Peyer's patch (tissue), 4 donors: ENCODE results near the gene UNKL.

Experiments used
- POLR2A ChIP-seq, 2 donors: fragments of 450-650 bp; IDR thresholded peaks; one replicate each; pipeline ENCODE4 v1.5.1; 2017; ENCODE audit warnings: antibody characterized with exemption in 2 of 2, mild to moderate bottlenecking in 2 of 2, moderate library complexity in 2 of 2
- TF ChIP-seq, protein P1 (sequence below), 6 experiments: fragments of 450-650 bp in 4 of 6; fragments of 200-600 bp in 2 of 6; sonication (generic) in 1 of 6; IDR thresholded peaks; one replicate each; pipeline ENCODE4 v1.5.1; 2017 to 2019; ENCODE audit warnings: antibody characterized with exemption in 6 of 6, mild to moderate bottlenecking in 3 of 6, moderate library complexity in 1 of 6

- TF ChIP-seq, protein P1, sequence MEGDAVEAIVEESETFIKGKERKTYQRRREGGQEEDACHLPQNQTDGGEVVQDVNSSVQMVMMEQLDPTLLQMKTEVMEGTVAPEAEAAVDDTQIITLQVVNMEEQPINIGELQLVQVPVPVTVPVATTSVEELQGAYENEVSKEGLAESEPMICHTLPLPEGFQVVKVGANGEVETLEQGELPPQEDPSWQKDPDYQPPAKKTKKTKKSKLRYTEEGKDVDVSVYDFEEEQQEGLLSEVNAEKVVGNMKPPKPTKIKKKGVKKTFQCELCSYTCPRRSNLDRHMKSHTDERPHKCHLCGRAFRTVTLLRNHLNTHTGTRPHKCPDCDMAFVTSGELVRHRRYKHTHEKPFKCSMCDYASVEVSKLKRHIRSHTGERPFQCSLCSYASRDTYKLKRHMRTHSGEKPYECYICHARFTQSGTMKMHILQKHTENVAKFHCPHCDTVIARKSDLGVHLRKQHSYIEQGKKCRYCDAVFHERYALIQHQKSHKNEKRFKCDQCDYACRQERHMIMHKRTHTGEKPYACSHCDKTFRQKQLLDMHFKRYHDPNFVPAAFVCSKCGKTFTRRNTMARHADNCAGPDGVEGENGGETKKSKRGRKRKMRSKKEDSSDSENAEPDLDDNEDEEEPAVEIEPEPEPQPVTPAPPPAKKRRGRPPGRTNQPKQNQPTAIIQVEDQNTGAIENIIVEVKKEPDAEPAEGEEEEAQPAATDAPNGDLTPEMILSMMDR (IDR thresholded peaks at IDR 0.05), result no peak
- TF ChIP-seq POLR2A (IDR thresholded peaks at IDR 0.05), result no peak
Observed at GRCh38 chr16:1385232-1385631, 29.3 kb downstream of the UNKL start.
